Tibial nerve (tissue), 4 donors: ENCODE results near the gene PLS3. TPM values are rescaled to one million over a fixed set of nuclear protein-coding genes. Genes with fewer than 3 reads are reported as not detected.

Source experiments
- DNase-seq, 2 donors: peaks; one replicate each; pipeline ENCODE4 v3.0.0-alpha.2; 2019; ENCODE audit warnings: low spot score in 2 of 2
- H3K27ac ChIP-seq, 4 donors: fragments of 200-600 bp; sonication (generic) in 3 of 4; one replicate each; pipeline ENCODE4 v1.5.1; 2017 to 2019; ENCODE audit warnings: mild to moderate bottlenecking in 1 of 4
- H3K27me3 ChIP-seq, 2 donors: fragments of 200-600 bp; sonication (generic) in 1 of 2; one replicate each; pipeline versions ENCODE4 v1.5.1 to v1.6.0; 2017 to 2019
- H3K36me3 ChIP-seq, 3 donors: fragments of 200-600 bp; sonication (generic); one replicate each; pipeline ENCODE4 v1.5.1; 2018 to 2019
- H3K4me1 ChIP-seq, 4 donors: fragments of 200-600 bp; sonication (generic) in 3 of 4; one replicate each; pipeline ENCODE4 v1.5.1; 2017 to 2019
- H3K4me3 ChIP-seq, 4 donors: fragments of 200-600 bp; sonication (generic) in 3 of 4; one replicate each; pipeline ENCODE4 v1.5.1; 2017 to 2019; ENCODE audit warnings: mild to moderate bottlenecking in 1 of 4, moderate library complexity in 1 of 4
- H3K9me3 ChIP-seq, 4 donors: fragments of 200-600 bp; sonication (generic) in 3 of 4; one replicate each; pipeline ENCODE4 v1.5.1; 2017 to 2019
- EP300 ChIP-seq, 2 donors: sonication (generic); formaldehyde crosslinking; IDR thresholded peaks; one replicate each; pipeline ENCODE4 v1.6.1; 2017; ENCODE audit warnings: antibody characterized with exemption in 2 of 2, mild to moderate bottlenecking in 1 of 2
- POLR2A ChIP-seq, 2 donors: fragments of 450-650 bp; IDR thresholded peaks; one replicate each; pipeline ENCODE4 v1.6.1; 2017; ENCODE audit warnings: antibody characterized with exemption in 2 of 2, mild to moderate bottlenecking in 2 of 2, moderate library complexity in 2 of 2
- WGBS, 2 donors: methylation state at CpG; one replicate each; pipeline ENCODE4 v1.1.5; 2018; 5-methylcytosine and 5-hydroxymethylcytosine counted together
- total RNA-seq, 4 donors: library from RNA; depleted of rRNA; stranded (reverse); fragments of >200 nt; gene quantifications; one replicate each; pipeline ENCODE4 v1.1.0, GENCODE V29; 2016
- TF ChIP-seq, protein P1 (sequence below), 5 experiments: fragments of 200-600 bp in 3 of 5; fragments of 450-650 bp in 2 of 5; sonication (generic) in 3 of 5; IDR thresholded peaks; one replicate each; pipeline ENCODE4 v1.5.1; 2016 to 2019; ENCODE audit warnings: antibody characterized with exemption in 5 of 5, mild to moderate bottlenecking in 3 of 5, moderate library complexity in 2 of 5

PLS3 gene
- total RNA-seq, 4 donors from 2014 or later: 60.9 to 93.8 (median 82.4) TPM

GRCh38 chrX:115581759-115582615, 21.0 kb downstream of the PLS3 start:
- WGBS, 2 donors: 13 to 28% methylated on average over 2 of the region's 2 CpGs
- Histone ChIP-seq H3K4me3 (peak overlapping the region in 1 of 4 donors; percentile 24), H3K4me1 (peaks cover 0 to 15% (median 0%) of the 10 kb centered on the region in 4 donors), H3K36me3 (no peaks in the 10 kb centered on the region), H3K27me3 (peaks cover 0 to 36% of the 10 kb centered on the region in 2 donors), H3K27ac (peak overlapping the region in 3 of 4 donors; percentile 25 to 80 (median 77)), H3K9me3 (no peaks in the 10 kb centered on the region)
- no peak for DNase-seq
- TF ChIP-seq, protein P1, sequence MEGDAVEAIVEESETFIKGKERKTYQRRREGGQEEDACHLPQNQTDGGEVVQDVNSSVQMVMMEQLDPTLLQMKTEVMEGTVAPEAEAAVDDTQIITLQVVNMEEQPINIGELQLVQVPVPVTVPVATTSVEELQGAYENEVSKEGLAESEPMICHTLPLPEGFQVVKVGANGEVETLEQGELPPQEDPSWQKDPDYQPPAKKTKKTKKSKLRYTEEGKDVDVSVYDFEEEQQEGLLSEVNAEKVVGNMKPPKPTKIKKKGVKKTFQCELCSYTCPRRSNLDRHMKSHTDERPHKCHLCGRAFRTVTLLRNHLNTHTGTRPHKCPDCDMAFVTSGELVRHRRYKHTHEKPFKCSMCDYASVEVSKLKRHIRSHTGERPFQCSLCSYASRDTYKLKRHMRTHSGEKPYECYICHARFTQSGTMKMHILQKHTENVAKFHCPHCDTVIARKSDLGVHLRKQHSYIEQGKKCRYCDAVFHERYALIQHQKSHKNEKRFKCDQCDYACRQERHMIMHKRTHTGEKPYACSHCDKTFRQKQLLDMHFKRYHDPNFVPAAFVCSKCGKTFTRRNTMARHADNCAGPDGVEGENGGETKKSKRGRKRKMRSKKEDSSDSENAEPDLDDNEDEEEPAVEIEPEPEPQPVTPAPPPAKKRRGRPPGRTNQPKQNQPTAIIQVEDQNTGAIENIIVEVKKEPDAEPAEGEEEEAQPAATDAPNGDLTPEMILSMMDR (IDR thresholded peaks at IDR 0.05): no peak
- TF ChIP-seq EP300 (IDR thresholded peaks at IDR 0.05): no peak
- no peak for TF ChIP-seq POLR2A (IDR thresholded peaks at IDR 0.05)

DNA sequence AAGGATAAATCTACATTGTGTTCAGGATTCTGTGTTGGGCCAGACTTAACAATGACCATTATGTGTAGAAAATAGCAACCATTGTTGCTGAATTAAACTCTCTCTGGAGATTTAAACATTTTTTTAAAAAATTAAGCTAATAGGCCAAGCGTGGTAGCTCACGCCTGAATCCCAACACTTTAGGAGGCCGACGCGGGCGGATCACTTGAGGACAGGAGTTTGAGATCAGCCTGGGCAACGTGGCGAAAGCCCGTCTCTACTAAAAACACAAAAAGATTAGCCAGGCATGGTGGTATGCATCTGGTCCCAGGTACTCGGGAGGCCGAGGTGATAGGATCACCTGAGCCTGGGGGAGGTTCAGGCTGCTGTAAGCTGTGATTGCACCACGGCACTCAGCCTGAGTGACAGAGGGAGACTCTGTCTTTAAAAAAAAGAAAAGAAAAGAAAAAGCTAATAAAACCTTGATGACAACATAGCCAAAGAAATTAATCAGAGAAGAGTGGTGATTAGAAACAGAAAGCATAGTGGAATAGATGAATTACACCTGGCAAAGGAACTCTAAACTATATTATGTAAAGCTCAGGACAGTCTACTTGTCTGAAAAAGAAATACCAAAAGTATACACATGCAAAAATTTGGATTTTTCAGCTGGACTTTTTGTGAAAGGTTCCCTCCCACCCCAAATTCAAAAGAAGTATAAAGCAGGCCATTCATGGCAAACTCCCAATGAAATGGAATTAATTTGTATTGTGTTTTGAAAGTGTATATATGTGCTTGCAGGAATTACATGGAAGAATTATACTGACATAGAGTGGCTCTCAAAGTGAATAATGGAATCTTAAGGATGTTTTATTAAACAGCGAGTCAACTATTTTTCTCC, 21.9 kb downstream of the PLS3 start:
- H3K4me3 ChIP-seq: peak overlapping the region in 1 of 4 donors; percentile 24
- peak overlapping the region; percentile 25 to 80 (median 68) for H3K27ac ChIP-seq
- H3K36me3 ChIP-seq: no peaks in the 10 kb centered on the region
- H3K27me3 ChIP-seq: peaks cover 0 to 36% of the 10 kb centered on the region in 2 donors
- TF ChIP-seq POLR2A (IDR thresholded peaks at IDR 0.05): no peak
- TF ChIP-seq, protein P1 (IDR thresholded peaks at IDR 0.05): no peak
- no peak for TF ChIP-seq EP300 (IDR thresholded peaks at IDR 0.05)
- peaks cover 0 to 15% (median 0%) of the 10 kb centered on the region in 4 donors for H3K4me1 ChIP-seq
- no peaks in the 10 kb centered on the region for H3K9me3 ChIP-seq
- 18 to 21% methylated on average over 13 of the region's 13 CpGs for WGBS, 2 donors
- no peak for DNase-seq

- no peak for DNase-seq
- H3K36me3 ChIP-seq: no peaks in the 10 kb centered on the region
- H3K9me3 ChIP-seq: no peaks in the 10 kb centered on the region
- H3K27me3 ChIP-seq: peaks cover 0 to 36% of the 10 kb centered on the region in 2 donors
- peaks cover 0 to 15% (median 0%) of the 10 kb centered on the region in 4 donors for H3K4me1 ChIP-seq
- TF ChIP-seq POLR2A (IDR thresholded peaks at IDR 0.05) (no peak), EP300 (IDR thresholded peaks at IDR 0.05) (no peak)
- TF ChIP-seq, protein P1 (IDR thresholded peaks at IDR 0.05): no peak
- H3K4me3 ChIP-seq: no peak overlapping the region
- WGBS, 2 donors: 16 to 20% methylated on average over 5 of the region's 5 CpGs
- peak overlapping the region in 3 of 4 donors; percentile 25 to 80 (median 77) for H3K27ac ChIP-seq
Observed at GRCh38 chrX:115583496-115584004, 22.6 kb downstream of the PLS3 start.

DNA sequence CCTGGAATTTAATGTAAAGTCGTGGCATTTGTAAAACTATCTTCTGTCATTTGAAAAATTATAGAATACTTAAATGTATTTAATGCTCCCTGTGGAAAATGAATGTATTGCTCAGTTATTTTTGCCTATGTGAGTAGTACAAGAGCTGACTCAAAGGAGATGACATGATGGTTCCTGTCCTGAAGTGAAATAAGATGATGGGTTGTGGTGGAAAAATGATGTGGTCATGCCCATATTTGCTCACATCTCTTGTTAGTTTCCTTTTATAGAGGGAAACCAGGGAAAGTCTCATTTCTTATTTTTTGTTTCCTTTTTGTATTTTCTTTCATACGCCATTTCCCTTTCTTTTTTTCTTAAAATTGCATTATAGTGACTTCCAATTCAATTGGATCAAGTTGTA, 23.7 kb downstream of the PLS3 start:
- Histone ChIP-seq H3K4me3 (no peak overlapping the region), H3K36me3 (no peaks in the 10 kb centered on the region), H3K27ac (peak overlapping the region in 2 of 4 donors; percentile 77 to 80), H3K9me3 (no peaks in the 10 kb centered on the region), H3K4me1 (peaks cover 0 to 15% (median 0%) of the 10 kb centered on the region in 4 donors), H3K27me3 (peaks cover 0 to 44% of the 10 kb centered on the region in 2 donors)
- TF ChIP-seq POLR2A (IDR thresholded peaks at IDR 0.05) (no peak), EP300 (IDR thresholded peaks at IDR 0.05) (no peak)
- WGBS, 2 donors: 53 to 63% methylated on average over 2 of the region's 2 CpGs
- no peak for DNase-seq

DNA sequence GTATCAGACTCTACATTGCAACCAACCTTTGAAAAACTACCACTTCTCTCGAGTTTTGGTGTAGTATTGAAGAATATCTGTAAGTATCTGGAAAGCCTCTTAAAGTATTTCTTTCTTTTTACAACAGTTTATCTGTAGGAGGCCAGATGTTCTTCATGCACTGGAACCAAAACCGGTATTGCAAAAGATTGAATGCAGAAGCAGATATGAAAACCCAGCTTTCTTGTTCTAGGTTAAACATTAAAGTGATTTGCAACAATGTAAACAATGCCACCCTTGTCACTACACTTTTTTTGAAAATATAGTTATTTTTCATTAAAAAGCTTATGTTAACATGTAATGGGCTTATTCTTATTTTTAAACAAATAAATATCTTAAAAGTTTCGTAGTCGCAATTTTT, 27.2 kb downstream of the PLS3 start:
- TF ChIP-seq POLR2A (IDR thresholded peaks at IDR 0.05) (no peak), EP300 (IDR thresholded peaks at IDR 0.05) (no peak)
- TF ChIP-seq, protein P1 (IDR thresholded peaks at IDR 0.05): no peak
- no peak overlapping the region for H3K4me3 ChIP-seq
- peaks cover 0 to 17% (median 0%) of the 10 kb centered on the region in 4 donors for H3K4me1 ChIP-seq
- no peak overlapping the region for H3K27ac ChIP-seq
- 61 to 62% methylated on average over 4 of the region's 4 CpGs for WGBS, 2 donors
- H3K27me3 ChIP-seq: peaks cover 0 to 41% of the 10 kb centered on the region in 2 donors
- no peak for DNase-seq
- H3K9me3 ChIP-seq: no peaks in the 10 kb centered on the region
- no peaks in the 10 kb centered on the region for H3K36me3 ChIP-seq
